Lung (tissue), 12 donors: Measurements from ENCODE around the gene RBM46. TPM values are rescaled to one million over a fixed set of nuclear protein-coding genes. Genes with fewer than 3 reads are reported as not detected.

ENCODE experiments used
- ATAC-seq: fragments of 200-7000 bp; cut with Tn5 transposase; one replicate; pipeline ENCODE4 v1.9.1; 2020; ENCODE audit warnings: moderate number of reproducible peaks; ENCODE audit not compliant: insufficient read depth, low FRiP score
- DNase-seq, 3 donors: peaks; one replicate each; pipeline ENCODE4 v3.0.0-alpha.2; 2013 to 2017
- H3K27ac ChIP-seq, 2 donors: one replicate each; pipeline ENCODE4 v1.5.1; 2013; ENCODE audit warnings: mild to moderate bottlenecking in 2 of 2, moderate library complexity in 2 of 2, control low read depth in 1 of 2, inconsistent platforms in 1 of 2, low read depth in 1 of 2, low read length in 1 of 2
- H3K27me3 ChIP-seq, 3 donors: one replicate each; pipeline ENCODE4 v1.5.1; 2013; ENCODE audit warnings: low read length in 2 of 3; ENCODE audit not compliant: control insufficient read depth in 3 of 3, insufficient read depth in 3 of 3
- H3K36me3 ChIP-seq, 4 donors: one replicate each; pipeline ENCODE4 v1.5.1; 2013; ENCODE audit warnings: low read length in 4 of 4, mild to moderate bottlenecking in 1 of 4, moderate library complexity in 1 of 4; ENCODE audit not compliant: control insufficient read depth in 4 of 4, insufficient read depth in 4 of 4
- H3K4me1 ChIP-seq, 5 donors: one replicate each; pipeline ENCODE4 v1.5.1; 2013; ENCODE audit warnings: low read length in 5 of 5, mild to moderate bottlenecking in 2 of 5, moderate library complexity in 1 of 5; ENCODE audit not compliant: control insufficient read depth in 5 of 5, insufficient read depth in 5 of 5
- H3K4me3 ChIP-seq: one replicate; pipeline ENCODE4 v1.5.1; 2013; ENCODE audit warnings: mild to moderate bottlenecking, control low read depth, moderate library complexity
- H3K9ac ChIP-seq, 2 donors: one replicate each; pipeline ENCODE4 v1.5.1; 2013; ENCODE audit warnings: low read length in 2 of 2, control low read depth in 1 of 2; ENCODE audit not compliant: insufficient read depth in 1 of 2
- H3K9me3 ChIP-seq, 4 donors: one replicate each; pipeline ENCODE4 v1.5.1; 2013; ENCODE audit warnings: low read length in 3 of 4, mild to moderate bottlenecking in 1 of 4, moderate library complexity in 1 of 4; ENCODE audit not compliant: control insufficient read depth in 4 of 4, insufficient read depth in 3 of 4
- WGBS, 2 donors: extraction: QIAGEN DNeasy Blood & Tissue Kit; methylation state at CpG; one replicate each; pipeline ENCODE4 v1.1.7; 2013; 5-methylcytosine and 5-hydroxymethylcytosine counted together
- polyA plus RNA-seq, 2 donors: library from polyadenylated mRNA; stranded (reverse); fragments of 200-250 nt; gene quantifications; one replicate each; pipeline ENCODE4 v1.2.1, GENCODE V29; 2013
- total RNA-seq, 2 donors: library from RNA; depleted of rRNA in 1 of 2; stranded (reverse); fragments of >200 nt in 1 of 2; gene quantifications; one replicate each; pipeline ENCODE4 v1.2.1, GENCODE V29; 2014 to 2021
- TF ChIP-seq, protein P1 (sequence below): IDR thresholded peaks from 2 replicates; pipeline ENCODE4 v1.5.1; 2012; ENCODE audit warnings: mild to moderate bottlenecking; ENCODE audit errors: control extremely low read depth, extremely low read depth
- donor health status: control.
- donor health status: control.
- donor health status: Bipolar disorder and iron deficiency.
- donor health status: healthy.
- donor health status: DM: yes; HTN: yes; CAD: no.

The RBM46 gene
- total and polyA plus RNA-seq, 4 donors = 0.06 TPM; not detected in 3

DNA sequence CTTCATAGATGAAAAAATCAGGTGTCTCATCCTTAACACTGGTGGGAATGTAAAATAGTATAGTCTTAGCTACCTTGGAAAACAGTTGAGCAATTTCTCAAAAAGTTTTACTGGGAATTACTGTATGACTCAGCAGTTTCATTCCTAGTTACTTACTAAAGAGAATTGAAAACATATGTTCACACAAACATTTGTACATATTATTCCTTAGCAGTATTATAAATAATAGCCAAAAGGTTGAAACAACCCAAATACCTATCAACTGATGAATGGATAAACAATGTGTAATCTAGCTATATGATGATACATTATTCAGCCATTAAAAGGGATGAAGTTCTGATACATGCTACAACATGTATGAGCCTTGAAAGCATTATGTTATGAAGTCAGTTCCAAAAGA lies 41.7 kb downstream of the RBM46 start:
- Histone ChIP-seq H3K27ac (no peak overlapping the region), H3K4me1 (no peaks in the 10 kb centered on the region), H3K36me3 (no peaks in the 10 kb centered on the region), H3K27me3 (no peaks in the 10 kb centered on the region), H3K4me3 (no peak overlapping the region), H3K9me3 (no peaks in the 10 kb centered on the region), H3K9ac (no peak overlapping the region)
- ATAC-seq = no peak
- DNase-seq = no peak
- TF ChIP-seq, protein P1, sequence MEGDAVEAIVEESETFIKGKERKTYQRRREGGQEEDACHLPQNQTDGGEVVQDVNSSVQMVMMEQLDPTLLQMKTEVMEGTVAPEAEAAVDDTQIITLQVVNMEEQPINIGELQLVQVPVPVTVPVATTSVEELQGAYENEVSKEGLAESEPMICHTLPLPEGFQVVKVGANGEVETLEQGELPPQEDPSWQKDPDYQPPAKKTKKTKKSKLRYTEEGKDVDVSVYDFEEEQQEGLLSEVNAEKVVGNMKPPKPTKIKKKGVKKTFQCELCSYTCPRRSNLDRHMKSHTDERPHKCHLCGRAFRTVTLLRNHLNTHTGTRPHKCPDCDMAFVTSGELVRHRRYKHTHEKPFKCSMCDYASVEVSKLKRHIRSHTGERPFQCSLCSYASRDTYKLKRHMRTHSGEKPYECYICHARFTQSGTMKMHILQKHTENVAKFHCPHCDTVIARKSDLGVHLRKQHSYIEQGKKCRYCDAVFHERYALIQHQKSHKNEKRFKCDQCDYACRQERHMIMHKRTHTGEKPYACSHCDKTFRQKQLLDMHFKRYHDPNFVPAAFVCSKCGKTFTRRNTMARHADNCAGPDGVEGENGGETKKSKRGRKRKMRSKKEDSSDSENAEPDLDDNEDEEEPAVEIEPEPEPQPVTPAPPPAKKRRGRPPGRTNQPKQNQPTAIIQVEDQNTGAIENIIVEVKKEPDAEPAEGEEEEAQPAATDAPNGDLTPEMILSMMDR = no peak

DNA sequence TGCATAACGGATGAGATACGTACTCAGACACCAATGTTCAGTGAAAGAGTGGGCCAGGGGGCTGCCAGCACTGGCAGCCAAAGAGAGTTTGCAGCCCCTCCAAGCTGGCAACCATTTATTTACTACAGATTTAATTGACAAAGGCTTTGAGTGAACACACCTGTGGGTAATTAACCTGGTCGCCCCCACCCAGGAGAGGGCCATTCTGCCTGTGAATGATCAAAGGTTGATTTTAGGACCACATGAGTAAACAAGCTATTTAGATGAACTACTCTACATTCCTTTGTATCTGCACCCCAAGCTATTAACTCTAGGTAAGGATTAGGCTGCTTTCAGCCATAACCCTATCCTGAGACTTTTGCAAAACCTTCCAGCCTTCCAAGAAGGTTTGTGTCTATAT lies 55.0 kb downstream of the RBM46 start:
- ATAC-seq (no peak), DNase-seq (no peak)
- H3K9me3 ChIP-seq = peaks cover 0 to 5% (median 0%) of the 10 kb centered on the region in 4 donors
- no peaks in the 10 kb centered on the region for H3K27me3 ChIP-seq
- TF ChIP-seq, protein P1 = no peak
- H3K9ac ChIP-seq = no peak overlapping the region
- H3K4me1 ChIP-seq = no peaks in the 10 kb centered on the region
- no peak overlapping the region for H3K27ac ChIP-seq
- H3K4me3 ChIP-seq = no peak overlapping the region
- no peaks in the 10 kb centered on the region for H3K36me3 ChIP-seq
- 45 to 59% methylated on average over 3 of the region's 3 CpGs for WGBS, 2 donors

DNA sequence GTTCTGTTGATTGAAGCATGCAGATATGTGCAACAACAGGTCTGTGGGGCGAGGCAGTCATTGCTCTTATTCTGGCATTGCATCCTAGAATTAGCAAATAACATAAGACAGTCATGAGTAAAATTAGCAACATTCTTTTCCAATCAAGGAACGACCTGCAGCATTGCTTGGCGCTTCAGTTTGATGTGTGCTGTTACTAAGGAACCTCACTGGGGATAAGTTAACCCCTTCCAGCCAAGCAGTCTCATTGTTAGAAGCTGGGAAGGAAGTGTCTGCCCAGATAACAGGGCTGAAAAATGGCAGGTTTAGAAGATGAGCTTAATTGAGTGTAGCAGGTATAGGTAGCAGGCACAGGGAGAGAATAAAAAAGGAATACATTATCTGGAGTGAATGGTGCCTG lies 55.4 kb downstream of the RBM46 start:
- Histone ChIP-seq H3K27ac (no peak overlapping the region), H3K4me1 (no peaks in the 10 kb centered on the region), H3K36me3 (no peaks in the 10 kb centered on the region), H3K4me3 (no peak overlapping the region), H3K9ac (no peak overlapping the region), H3K9me3 (peaks cover 0 to 5% (median 0%) of the 10 kb centered on the region in 4 donors), H3K27me3 (no peaks in the 10 kb centered on the region)
- no peak for ATAC-seq
- 25 to 27% methylated on average over 3 of the region's 3 CpGs for WGBS, 2 donors
- TF ChIP-seq, protein P1 = no peak
- DNase-seq = no peak

- Histone ChIP-seq H3K4me3 (no peak overlapping the region), H3K4me1 (no peaks in the 10 kb centered on the region), H3K9me3 (peaks cover 0 to 5% (median 0%) of the 10 kb centered on the region in 4 donors), H3K27ac (no peak overlapping the region), H3K9ac (no peak overlapping the region), H3K36me3 (no peaks in the 10 kb centered on the region), H3K27me3 (no peaks in the 10 kb centered on the region)
- TF ChIP-seq, protein P1 = no peak
- WGBS, 2 donors = 82 to 83% methylated on average over 3 of the region's 3 CpGs
- ATAC-seq (no peak), DNase-seq (no peak)
These were observed 57.1 kb downstream of the RBM46 start for GRCh38 chr4:154838155-154838554.
